Adrenal gland (tissue), 5 donors: Measurements from ENCODE around the gene CAMK4.

ENCODE experiments used
- POLR2A ChIP-seq, 2 donors: fragments of 450-650 bp; IDR thresholded peaks; one replicate each; pipeline ENCODE4 v1.6.1; 2017; ENCODE audit warnings: antibody characterized with exemption in 2 of 2, mild to moderate bottlenecking in 2 of 2, moderate library complexity in 1 of 2
- TF ChIP-seq, protein P1 (sequence below), 6 experiments: fragments of 450-650 bp in 4 of 6; fragments of 200-600 bp in 2 of 6; sonication (generic) in 1 of 6; IDR thresholded peaks; 1 replicate in 5 of 6; 2 replicates in 1 of 6; pipeline versions ENCODE4 v1.5.1 to v1.8.0; 2016 to 2021; ENCODE audit warnings: antibody characterized with exemption in 6 of 6, mild to moderate bottlenecking in 2 of 6, moderate library complexity in 1 of 6
- donor health status: DM: no; HTN: no; CAD: no.

DNA sequence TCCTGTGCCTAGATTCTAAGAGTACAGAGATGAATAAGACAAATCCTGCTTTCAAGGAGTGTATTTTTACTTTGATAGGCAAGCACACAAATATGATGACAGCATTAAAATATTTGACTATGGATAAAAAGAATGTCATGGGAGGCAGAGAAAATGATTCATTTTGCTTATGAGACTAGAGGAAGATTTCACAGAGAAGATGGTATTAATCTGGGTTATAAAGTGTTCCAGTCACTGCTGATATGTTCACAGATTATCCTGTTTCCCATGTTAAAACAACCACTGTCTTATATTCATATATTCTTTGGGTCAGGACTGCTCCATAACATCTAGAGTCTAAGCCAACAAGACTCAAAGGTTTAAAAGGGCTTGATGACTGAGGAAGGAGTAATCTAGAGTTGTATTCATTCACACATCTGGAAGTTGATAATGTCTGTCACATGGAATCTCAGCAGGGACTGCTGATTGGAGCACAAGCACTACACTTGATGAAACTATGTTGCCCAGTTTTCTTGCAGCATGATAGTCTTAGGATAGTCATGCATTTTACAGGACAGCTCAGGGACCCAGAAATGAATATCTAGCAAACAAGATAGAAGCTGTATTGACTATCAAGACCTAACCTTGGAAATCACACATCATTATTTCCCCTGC is 208.8 kb downstream of the CAMK4 start:
- TF ChIP-seq, protein P1, sequence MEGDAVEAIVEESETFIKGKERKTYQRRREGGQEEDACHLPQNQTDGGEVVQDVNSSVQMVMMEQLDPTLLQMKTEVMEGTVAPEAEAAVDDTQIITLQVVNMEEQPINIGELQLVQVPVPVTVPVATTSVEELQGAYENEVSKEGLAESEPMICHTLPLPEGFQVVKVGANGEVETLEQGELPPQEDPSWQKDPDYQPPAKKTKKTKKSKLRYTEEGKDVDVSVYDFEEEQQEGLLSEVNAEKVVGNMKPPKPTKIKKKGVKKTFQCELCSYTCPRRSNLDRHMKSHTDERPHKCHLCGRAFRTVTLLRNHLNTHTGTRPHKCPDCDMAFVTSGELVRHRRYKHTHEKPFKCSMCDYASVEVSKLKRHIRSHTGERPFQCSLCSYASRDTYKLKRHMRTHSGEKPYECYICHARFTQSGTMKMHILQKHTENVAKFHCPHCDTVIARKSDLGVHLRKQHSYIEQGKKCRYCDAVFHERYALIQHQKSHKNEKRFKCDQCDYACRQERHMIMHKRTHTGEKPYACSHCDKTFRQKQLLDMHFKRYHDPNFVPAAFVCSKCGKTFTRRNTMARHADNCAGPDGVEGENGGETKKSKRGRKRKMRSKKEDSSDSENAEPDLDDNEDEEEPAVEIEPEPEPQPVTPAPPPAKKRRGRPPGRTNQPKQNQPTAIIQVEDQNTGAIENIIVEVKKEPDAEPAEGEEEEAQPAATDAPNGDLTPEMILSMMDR (IDR thresholded peaks at IDR 0.05), result no peak
- TF ChIP-seq POLR2A (IDR thresholded peaks at IDR 0.05), result no peak
